ENCODE results near the gene NPLOC4.
"Not testable (repeated sequence)": the region's sequence is repeated elsewhere in the genome, so short reads cannot be mapped to it uniquely, and the experiment has no call there.

NPLOC4 gene

GRCh38 chr17:81532490-81533287, 104.2 kb downstream of the NPLOC4 start:
- DNase-seq = no peak

- not testable (repeated sequence) for DNase-seq
These were observed 104.9 kb downstream of the NPLOC4 start for GRCh38 chr17:81531998-81532404.

GRCh38 chr17:81531013-81531412, 105.9 kb downstream of the NPLOC4 start:
- DNase-seq = not testable (repeated sequence)

GRCh38 chr17:81529437-81529803, 107.5 kb downstream of the NPLOC4 start:
- DNase-seq = no peak

GRCh38 chr17:81528651-81529436, 108.1 kb downstream of the NPLOC4 start:
- DNase-seq = no peak

GRCh38 chr17:81528384-81528650, 108.6 kb downstream of the NPLOC4 start:
- DNase-seq = no peak

- no peak for DNase-seq
These were observed 109.1 kb downstream of the NPLOC4 start, which contains the start of gene FSCN2 for GRCh38 chr17:81527591-81528383. FSCN2 (plus strand) TSS chr17:81528377; CDS start chr17:81528532, 155 bp downstream.

- no peak for DNase-seq
These were observed 110.0 kb downstream of the NPLOC4 start for GRCh38 chr17:81526662-81527571.

GRCh38 chr17:81524865-81525159, 112.1 kb downstream of the NPLOC4 start:
- DNase-seq = no peak

- no peak for DNase-seq
These were observed 112.7 kb downstream of the NPLOC4 start for GRCh38 chr17:81524039-81524864.

GRCh38 chr17:81523402-81524038, 113.4 kb downstream of the NPLOC4 start:
- no peak for DNase-seq

GRCh38 chr17:81522491-81523401, 114.2 kb downstream of the NPLOC4 start:
- DNase-seq = no peak

- no peak for DNase-seq
These were observed 116.7 kb downstream of the NPLOC4 start for GRCh38 chr17:81520021-81520901.

- peak; percentile 58 for DNase-seq
These were observed 117.5 kb downstream of the NPLOC4 start for GRCh38 chr17:81519284-81520020.

GRCh38 chr17:81518785-81519283, 118.1 kb downstream of the NPLOC4 start:
- DNase-seq = no peak

- DNase-seq = no peak
These were observed 118.7 kb downstream of the NPLOC4 start for GRCh38 chr17:81518113-81518784.

All from effector CD8-positive, alpha-beta T cell (primary cell).